ENCODE data around the gene ACER3. TPM values are rescaled to one million over a fixed set of nuclear protein-coding genes. Genes with fewer than 3 reads are reported as not detected.

ACER3 gene
- 15.8 to 18.7 TPM (median 16.6 TPM) in 5 replicates for total RNA-seq (2022; extraction: Qiagen RNA extraction; ENCODE audit: low read depth)

DNA sequence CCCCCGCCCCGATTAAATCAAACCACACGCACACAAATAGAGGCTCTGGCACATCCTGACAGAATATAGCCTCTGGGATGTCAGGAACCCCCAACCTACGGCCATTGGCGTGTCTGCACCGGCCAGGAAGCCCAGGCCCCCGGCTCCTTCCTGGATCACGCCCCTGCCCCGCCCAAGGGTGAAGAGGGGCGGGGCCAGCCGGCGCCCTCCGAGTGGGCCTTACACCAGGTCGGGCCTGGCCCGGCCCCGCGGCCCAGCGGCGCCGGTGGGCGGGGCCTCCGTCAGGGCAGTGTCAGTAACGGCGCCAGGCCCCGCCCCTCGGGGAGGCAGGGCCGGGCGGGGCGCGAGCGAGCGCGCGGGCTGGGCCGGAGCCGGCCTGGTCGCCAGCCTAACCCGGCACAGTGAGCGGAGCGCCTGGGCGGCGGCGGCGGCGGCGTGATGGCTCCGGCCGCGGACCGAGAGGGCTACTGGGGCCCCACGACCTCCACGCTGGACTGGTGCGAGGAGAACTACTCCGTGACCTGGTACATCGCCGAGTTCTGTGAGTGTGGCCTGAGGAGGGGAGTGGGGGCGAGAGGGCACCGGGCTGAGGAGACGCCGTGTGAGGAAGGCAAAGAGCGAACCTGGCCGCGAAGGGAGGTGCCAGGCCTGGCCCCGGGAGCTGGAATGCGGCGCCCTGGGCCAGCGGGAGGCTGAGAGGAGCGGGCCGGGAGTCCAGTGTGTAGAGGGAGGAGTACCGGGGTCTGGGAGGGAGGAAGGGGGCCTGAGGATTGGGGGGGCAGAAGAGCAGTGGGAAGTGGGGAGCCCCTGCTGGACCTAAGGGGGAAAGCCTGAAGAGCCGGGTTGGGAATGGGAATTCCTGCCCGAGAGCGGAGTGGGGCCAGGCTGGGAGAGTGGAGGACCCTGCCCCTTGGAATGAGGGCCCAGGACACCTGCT is at the start of gene ACER3:
ACER3 (plus strand) TSS at position 380 of the 937 bp plus-strand sequence; CDS start at position 439, 59 bp downstream.

DNA sequence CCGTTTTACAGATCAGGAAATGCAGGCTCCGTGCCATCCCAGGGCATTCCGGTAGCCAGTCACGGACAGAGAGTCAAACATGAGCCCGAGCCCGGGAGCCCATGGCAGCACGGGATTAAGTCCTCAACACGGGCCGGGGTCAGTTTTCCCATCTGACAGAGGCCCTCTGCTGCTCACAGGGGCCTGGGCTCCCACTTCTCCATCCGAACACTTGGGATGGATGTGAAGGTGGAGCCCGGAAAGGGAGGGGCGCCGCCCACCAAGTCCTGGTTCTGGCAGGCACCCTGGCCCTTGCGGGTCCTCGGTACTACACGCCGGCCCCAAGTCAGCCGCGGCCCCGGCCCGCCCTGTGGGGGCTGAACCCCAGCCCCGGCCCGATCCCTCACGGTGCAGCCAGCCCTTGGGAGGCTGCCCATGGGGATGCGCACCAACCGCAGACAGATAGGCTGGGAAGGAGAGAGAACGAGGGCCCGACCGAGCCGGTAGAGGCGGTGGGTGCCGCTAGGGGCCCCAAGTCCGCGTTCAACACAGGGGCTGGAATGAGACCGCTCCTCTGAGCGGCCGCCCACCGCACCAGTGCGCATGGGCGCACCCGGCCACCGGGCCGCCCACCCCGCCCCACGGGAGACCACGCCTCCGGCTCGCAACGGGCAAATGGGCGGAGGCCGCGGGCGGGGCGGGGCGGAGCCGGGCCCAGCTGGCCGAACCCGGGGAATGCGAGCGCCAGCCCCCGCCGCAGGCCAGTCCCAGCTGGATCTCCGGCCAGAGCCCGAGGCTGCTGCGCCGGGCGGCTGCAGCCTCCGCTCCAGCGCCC is 205.7 kb downstream of the ACER3 start, which contains the start of gene CAPN5:
CAPN5 (plus strand) TSS at position 743 of the 814 bp plus-strand sequence. CDS start 17,916 bp downstream, outside the sequence.

Other genes starting within 250 kb of the ACER3 start
- gene LRRC32, start 190.2 kb upstream of the ACER3 start, total RNA-seq (2022; extraction: Qiagen RNA extraction; ENCODE audit: low read depth), result 0.13 to 0.46 TPM (median 0.19 TPM) in 5 replicates
- gene TSKU, start 77.6 kb upstream of the ACER3 start, total RNA-seq (2022; extraction: Qiagen RNA extraction; ENCODE audit: low read depth), result 144 to 221 TPM (median 193 TPM) in 5 replicates
- 0.12 to 0.16 TPM (median 0.14 TPM) in 3 of 5 replicates, not detected in the others for gene B3GNT6, start 173.5 kb downstream of the ACER3 start, total RNA-seq (2022; extraction: Qiagen RNA extraction; ENCODE audit: low read depth)
- 6.4 to 10.0 TPM (median 7.2 TPM) in 5 replicates for gene CAPN5, start 206.1 kb downstream of the ACER3 start, total RNA-seq (2022; extraction: Qiagen RNA extraction; ENCODE audit: low read depth)
- gene OMP, start 241.9 kb downstream of the ACER3 start, total RNA-seq (2022; extraction: Qiagen RNA extraction; ENCODE audit: low read depth), result not detected in 5 replicates

Measured in A549 treated with RU486 at 1 μM for 4 hours (cell line).